Progenitor cell of endocrine pancreas (in vitro differentiated cells): Measurements from ENCODE around the gene MGAM2. TPM values are rescaled to one million over a fixed set of nuclear protein-coding genes. Genes with fewer than 3 reads are reported as not detected.
"Not testable (repeated sequence)": the region's sequence is repeated elsewhere in the genome, so short reads cannot be mapped to it uniquely, and the experiment has no call there.

Experiments used
- DNase-seq: peaks from one replicate; pipeline ENCODE4 v3.0.0; 2021; ENCODE audit warnings: low spot score; ENCODE audit not compliant: unreplicated experiment
- H3K27ac Mint-ChIP-seq: 2 replicates; pipeline ENCODE4 v1.8.0; 2021; ENCODE audit warnings: mild to moderate bottlenecking, moderate library complexity, mixed read lengths
- H3K27me3 Mint-ChIP-seq: 2 replicates; pipeline ENCODE4 v1.8.0; 2021; ENCODE audit warnings: mixed read lengths
- H3K36me3 Mint-ChIP-seq: 2 replicates; pipeline ENCODE4 v1.8.0; 2022; ENCODE audit warnings: mixed read lengths; ENCODE audit not compliant: insufficient read depth
- H3K4me1 Mint-ChIP-seq: 2 replicates; pipeline ENCODE4 v1.8.0; 2021; ENCODE audit warnings: low read depth, mixed read lengths
- H3K4me3 Mint-ChIP-seq: 2 replicates; pipeline ENCODE4 v1.8.0; 2021; ENCODE audit warnings: low read depth, mild to moderate bottlenecking, moderate library complexity, mixed read lengths
- H3K9me3 Mint-ChIP-seq: 2 replicates; pipeline ENCODE4 v1.8.0; 2021; ENCODE audit warnings: low read depth, mixed read lengths
- CTCF ChIP-seq: fragments of 200-600 bp; sonication (generic); IDR thresholded peaks from one replicate; pipeline ENCODE4 v1.5.0; 2021; ENCODE audit warnings: antibody characterized with exemption, mild to moderate bottlenecking; ENCODE audit not compliant: unreplicated experiment
- total RNA-seq: library from RNA; stranded (reverse); gene quantifications from 2 replicates; pipeline ENCODE4 v1.2.1, GENCODE V29; 2021

MGAM2 gene
- total RNA-seq, 1 donor from 2014 or later, result 1.2 TPM

GRCh38 chr7:142097571-142097970 lies 13.9 kb upstream of the MGAM2 start:
- no peak overlapping the region for H3K4me3 Mint-ChIP-seq
- H3K27ac Mint-ChIP-seq, result no peak overlapping the region
- H3K36me3 Mint-ChIP-seq, result no peaks in the 10 kb centered on the region
- DNase-seq, result no peak
- H3K27me3 Mint-ChIP-seq, result no peaks in the 10 kb centered on the region
- TF ChIP-seq CTCF, result no peak
- no peaks in the 10 kb centered on the region for H3K4me1 Mint-ChIP-seq
- H3K9me3 Mint-ChIP-seq, result no peaks in the 10 kb centered on the region

GRCh38 chr7:142098004-142098403 lies 13.5 kb upstream of the MGAM2 start:
- Mint-ChIP-seq H3K27me3 (no peaks in the 10 kb centered on the region), H3K27ac (no peak overlapping the region), H3K9me3 (no peaks in the 10 kb centered on the region), H3K4me1 (no peaks in the 10 kb centered on the region), H3K36me3 (no peaks in the 10 kb centered on the region), H3K4me3 (no peak overlapping the region)
- no peak for TF ChIP-seq CTCF
- DNase-seq, result no peak

- H3K36me3 Mint-ChIP-seq, DNase-seq, H3K27me3 Mint-ChIP-seq, H3K4me3 Mint-ChIP-seq, H3K27ac Mint-ChIP-seq, H3K9me3 Mint-ChIP-seq, H3K4me1 Mint-ChIP-seq: not testable (repeated sequence)
These were observed 12.2 kb upstream of the MGAM2 start for GRCh38 chr7:142099347-142099746.

- no peaks in the 10 kb centered on the region for H3K4me1 Mint-ChIP-seq
- DNase-seq, result no peak
- H3K9me3 Mint-ChIP-seq, result no peaks in the 10 kb centered on the region
- H3K4me3 Mint-ChIP-seq, result no peak overlapping the region
- no peaks in the 10 kb centered on the region for H3K27me3 Mint-ChIP-seq
- no peaks in the 10 kb centered on the region for H3K36me3 Mint-ChIP-seq
- TF ChIP-seq CTCF, result no peak
- no peak overlapping the region for H3K27ac Mint-ChIP-seq
These were observed 10.9 kb upstream of the MGAM2 start for GRCh38 chr7:142100634-142101033.

GRCh38 chr7:142101794-142102193 lies 9.7 kb upstream of the MGAM2 start:
- not testable (repeated sequence) for H3K9me3 Mint-ChIP-seq, DNase-seq, H3K4me3 Mint-ChIP-seq, H3K36me3 Mint-ChIP-seq, H3K27me3 Mint-ChIP-seq, H3K4me1 Mint-ChIP-seq, H3K27ac Mint-ChIP-seq

GRCh38 chr7:142104550-142105527 lies 6.7 kb upstream of the MGAM2 start:
- no peak for DNase-seq
- Mint-ChIP-seq H3K9me3 (no peaks in the 10 kb centered on the region), H3K4me3 (no peak overlapping the region), H3K4me1 (no peaks in the 10 kb centered on the region), H3K27ac (no peak overlapping the region), H3K36me3 (no peaks in the 10 kb centered on the region), H3K27me3 (no peaks in the 10 kb centered on the region)
- no peak for TF ChIP-seq CTCF
